Keratinocyte (primary cell): ENCODE results near the gene TMEM129.

Experiments
- CTCF ChIP-seq, 3 experiments: IDR thresholded peaks in 1 of 3; conservative IDR thresholded peaks in 1 of 3; optimal IDR thresholded peaks in 1 of 3; 2 replicates in 2 of 3; 3 replicates in 1 of 3; pipeline versions ENCODE3 to v1.5.1; 2011; ENCODE audit warnings: low read length in 3 of 3, mild to moderate bottlenecking in 3 of 3, moderate library complexity in 2 of 3, control low read depth in 1 of 3, inconsistent platforms in 1 of 3; ENCODE audit not compliant: insufficient read depth in 2 of 3; ENCODE audit errors: extremely low read depth in 1 of 3
- EZH2 ChIP-seq: IDR thresholded peaks from one replicate; pipeline ENCODE4 v1.6.1; 2012; ENCODE audit warnings: inconsistent platforms, mild to moderate bottlenecking, low read length, moderate library complexity

- TF ChIP-seq CTCF (optimal IDR thresholded peaks at IDR 0.05 in 1 of 3, IDR thresholded peaks at IDR 0.05 in 1 of 3, conservative IDR thresholded peaks at IDR 0.05 in 1 of 3; ENCODE audit: extremely low read depth in 1 of 3, insufficient read depth in 2 of 3, low read length in 3 of 3) (no peak), EZH2 (no peak)
Observed at GRCh38 chr4:1669850-1670249, 51.3 kb downstream of the TMEM129 start.
